ENCODE measurements around the gene ACP6. TPM values are rescaled to one million over a fixed set of nuclear protein-coding genes. Genes with fewer than 3 reads are reported as not detected.

The ACP6 gene
- total RNA-seq, 1 experiment from 2014 or later: 12.0 TPM

DNA sequence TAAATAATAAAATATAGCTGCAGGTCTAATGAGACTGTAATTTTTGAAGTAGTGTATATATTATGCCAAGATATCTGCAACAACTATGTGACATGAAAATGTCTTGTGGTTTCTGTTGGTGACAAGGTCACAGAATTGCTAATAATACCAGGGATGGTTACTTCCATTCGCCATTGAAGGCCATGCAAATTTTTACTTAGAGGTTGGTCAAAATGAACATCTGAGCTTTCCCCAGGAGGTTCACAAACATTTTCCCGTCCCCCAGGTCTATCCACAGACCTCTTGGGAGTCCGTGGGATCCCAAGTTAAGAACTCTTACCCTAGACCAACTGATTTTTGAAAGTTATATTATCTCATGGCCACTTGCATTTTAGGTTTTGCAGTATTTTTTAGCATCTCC is 66.3 kb downstream of the ACP6 start:
- intact Hi-C loops (cut with micrococcal nuclease; ENCODE audit: unreplicated experiment) (no loop called here), in situ Hi-C loops (cut with HindIII; ENCODE audit: low pct_unique_long_range_greater_than_20kb, low sequenced_read_pairs) (no loop called here)
- ATAC-seq (no peak), DNase-seq (ENCODE audit: low read depth, low spot score) (no peak)
- Histone ChIP-seq H3K27me3 (ENCODE audit: control insufficient read depth, insufficient read depth, low read length) (no peaks in the 10 kb centered on the region), H3K4me3 (ENCODE audit: low read depth in 2 of 2, low read length in 2 of 2) (no peak overlapping the region), H3K36me3 (ENCODE audit: control insufficient read depth, insufficient read depth, low read length) (peaks cover 11% of the 10 kb centered on the region; the same call in 1 of the 2 replicates), H3K27ac (ENCODE audit: low read length) (no peak overlapping the region), H3K4me1 (ENCODE audit: control insufficient read depth, insufficient read depth, low read length) (peaks cover 4% of the 10 kb centered on the region), H3K9me3 (ENCODE audit: control insufficient read depth, insufficient read depth, low read depth, low read length) (no peaks in the 10 kb centered on the region)
- no TSS peak for BruUV-seq (replicated peaks)
- CTCF ChIA-PET: no interaction called here
- TF ChIP-seq TCF7L2 (IDR thresholded peaks at IDR 0.05; ENCODE audit: low read depth, low read length) (no peak), SIN3A (IDR thresholded peaks at IDR 0.05; ENCODE audit: borderline replicate concordance, insufficient read depth, low read depth, low read length) (no peak), POLR2AphosphoS5 (IDR thresholded peaks at IDR 0.05; ENCODE audit: low read depth, low read length) (no peak)
- TF ChIP-seq, protein P1, sequence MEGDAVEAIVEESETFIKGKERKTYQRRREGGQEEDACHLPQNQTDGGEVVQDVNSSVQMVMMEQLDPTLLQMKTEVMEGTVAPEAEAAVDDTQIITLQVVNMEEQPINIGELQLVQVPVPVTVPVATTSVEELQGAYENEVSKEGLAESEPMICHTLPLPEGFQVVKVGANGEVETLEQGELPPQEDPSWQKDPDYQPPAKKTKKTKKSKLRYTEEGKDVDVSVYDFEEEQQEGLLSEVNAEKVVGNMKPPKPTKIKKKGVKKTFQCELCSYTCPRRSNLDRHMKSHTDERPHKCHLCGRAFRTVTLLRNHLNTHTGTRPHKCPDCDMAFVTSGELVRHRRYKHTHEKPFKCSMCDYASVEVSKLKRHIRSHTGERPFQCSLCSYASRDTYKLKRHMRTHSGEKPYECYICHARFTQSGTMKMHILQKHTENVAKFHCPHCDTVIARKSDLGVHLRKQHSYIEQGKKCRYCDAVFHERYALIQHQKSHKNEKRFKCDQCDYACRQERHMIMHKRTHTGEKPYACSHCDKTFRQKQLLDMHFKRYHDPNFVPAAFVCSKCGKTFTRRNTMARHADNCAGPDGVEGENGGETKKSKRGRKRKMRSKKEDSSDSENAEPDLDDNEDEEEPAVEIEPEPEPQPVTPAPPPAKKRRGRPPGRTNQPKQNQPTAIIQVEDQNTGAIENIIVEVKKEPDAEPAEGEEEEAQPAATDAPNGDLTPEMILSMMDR (IDR thresholded peaks at IDR 0.05): no peak
- TF ChIP-seq, protein P2, sequence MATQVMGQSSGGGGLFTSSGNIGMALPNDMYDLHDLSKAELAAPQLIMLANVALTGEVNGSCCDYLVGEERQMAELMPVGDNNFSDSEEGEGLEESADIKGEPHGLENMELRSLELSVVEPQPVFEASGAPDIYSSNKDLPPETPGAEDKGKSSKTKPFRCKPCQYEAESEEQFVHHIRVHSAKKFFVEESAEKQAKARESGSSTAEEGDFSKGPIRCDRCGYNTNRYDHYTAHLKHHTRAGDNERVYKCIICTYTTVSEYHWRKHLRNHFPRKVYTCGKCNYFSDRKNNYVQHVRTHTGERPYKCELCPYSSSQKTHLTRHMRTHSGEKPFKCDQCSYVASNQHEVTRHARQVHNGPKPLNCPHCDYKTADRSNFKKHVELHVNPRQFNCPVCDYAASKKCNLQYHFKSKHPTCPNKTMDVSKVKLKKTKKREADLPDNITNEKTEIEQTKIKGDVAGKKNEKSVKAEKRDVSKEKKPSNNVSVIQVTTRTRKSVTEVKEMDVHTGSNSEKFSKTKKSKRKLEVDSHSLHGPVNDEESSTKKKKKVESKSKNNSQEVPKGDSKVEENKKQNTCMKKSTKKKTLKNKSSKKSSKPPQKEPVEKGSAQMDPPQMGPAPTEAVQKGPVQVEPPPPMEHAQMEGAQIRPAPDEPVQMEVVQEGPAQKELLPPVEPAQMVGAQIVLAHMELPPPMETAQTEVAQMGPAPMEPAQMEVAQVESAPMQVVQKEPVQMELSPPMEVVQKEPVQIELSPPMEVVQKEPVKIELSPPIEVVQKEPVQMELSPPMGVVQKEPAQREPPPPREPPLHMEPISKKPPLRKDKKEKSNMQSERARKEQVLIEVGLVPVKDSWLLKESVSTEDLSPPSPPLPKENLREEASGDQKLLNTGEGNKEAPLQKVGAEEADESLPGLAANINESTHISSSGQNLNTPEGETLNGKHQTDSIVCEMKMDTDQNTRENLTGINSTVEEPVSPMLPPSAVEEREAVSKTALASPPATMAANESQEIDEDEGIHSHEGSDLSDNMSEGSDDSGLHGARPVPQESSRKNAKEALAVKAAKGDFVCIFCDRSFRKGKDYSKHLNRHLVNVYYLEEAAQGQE (IDR thresholded peaks at IDR 0.05; ENCODE audit: insufficient read depth in 1 of 2, low read depth in 2 of 2, low read length in 1 of 2): no peak
- POLR2A ChIA-PET: no interaction called here

DNA sequence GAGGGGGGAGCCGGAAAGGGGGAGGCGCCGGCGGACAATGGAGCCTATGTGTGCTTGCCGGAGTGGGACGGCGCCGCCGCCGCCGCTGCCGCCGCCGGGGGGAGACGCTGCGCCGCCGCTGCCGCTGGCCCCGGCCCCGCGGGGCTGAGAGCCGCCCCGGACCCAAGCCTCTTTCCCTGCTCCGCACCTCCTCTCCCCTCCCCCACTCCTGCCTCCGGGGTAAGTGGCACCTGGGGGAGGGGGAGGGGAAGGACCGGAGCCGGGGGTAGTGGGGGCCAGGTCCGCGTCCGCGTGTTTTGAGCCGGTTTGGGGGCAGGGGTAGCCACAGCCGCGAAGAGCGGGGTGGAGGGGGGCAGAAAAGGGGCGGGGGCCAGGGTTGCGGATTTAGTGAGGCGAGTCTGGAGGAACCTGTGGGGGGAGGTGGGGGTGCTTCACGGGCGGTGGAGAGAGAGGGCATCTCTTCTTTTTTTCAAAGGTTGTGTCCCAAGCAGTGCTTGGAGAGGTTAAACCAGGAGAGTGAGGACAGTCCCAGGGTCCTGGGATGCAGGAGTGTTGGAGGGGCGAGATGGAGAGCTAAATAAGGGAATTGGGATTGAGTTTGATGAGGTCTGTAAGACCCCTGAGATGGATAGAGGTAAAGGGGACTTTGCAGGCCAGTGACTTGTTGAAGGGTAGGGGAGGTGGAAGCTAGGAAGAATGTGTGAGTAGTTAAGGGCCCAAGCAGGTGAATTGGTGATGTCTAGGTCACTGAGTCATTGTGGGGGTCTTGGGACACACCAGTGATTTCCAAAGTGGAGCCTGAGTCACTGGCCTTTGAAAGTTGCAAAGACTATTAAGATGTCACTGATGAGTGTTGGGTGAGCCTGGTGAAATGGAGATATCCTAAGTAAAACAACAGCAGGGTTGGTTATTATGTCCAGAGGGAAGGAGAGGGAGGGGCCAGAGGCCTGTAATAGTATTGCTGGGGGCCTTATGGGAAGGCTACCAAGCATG is 69.9 kb downstream of the ACP6 start:
- Histone ChIP-seq H3K4me3 (ENCODE audit: low read depth in 2 of 2, low read length in 2 of 2) (peak overlapping the region; percentile 72 to 88), H3K36me3 (ENCODE audit: control insufficient read depth, insufficient read depth, low read length) (peaks cover 5% of the 10 kb centered on the region; the same call in 1 of the 2 replicates), H3K27ac (ENCODE audit: low read length) (peak overlapping the region; percentile 86), H3K27me3 (ENCODE audit: control insufficient read depth, insufficient read depth, low read length) (peaks cover 14% of the 10 kb centered on the region), H3K9me3 (ENCODE audit: control insufficient read depth, insufficient read depth, low read depth, low read length) (no peaks in the 10 kb centered on the region), H3K4me1 (ENCODE audit: control insufficient read depth, insufficient read depth, low read length) (peaks cover 9% of the 10 kb centered on the region)
- ChIA-PET POLR2A (no interaction called here), CTCF (interaction anchor here (1.0 to 1.5 kb wide), 3 partner anchors 40 to 59 kb away, joined by 4 to 10 read pairs (median 6); partner anchors contain the start of gene BCL9)
- TF ChIP-seq, protein P1 (IDR thresholded peaks at IDR 0.05): peak; percentile 46
- no peak for TF ChIP-seq TCF7L2 (IDR thresholded peaks at IDR 0.05; ENCODE audit: low read depth, low read length)
- DNase-seq (ENCODE audit: low read depth, low spot score) (no peak), ATAC-seq (peak; percentile 4)
- BruUV-seq (replicated peaks): no TSS peak
- intact Hi-C loops (cut with micrococcal nuclease; ENCODE audit: unreplicated experiment): no loop called here
- in situ Hi-C loops (cut with HindIII; ENCODE audit: low pct_unique_long_range_greater_than_20kb, low sequenced_read_pairs): no loop called here

Measured in Panc1 (cell line).